Stimulated activated CD8-positive, alpha-beta memory T cell treated with anti-CD3 and anti-CD28 coated beads, Interleukin-12 subunit alpha, Interleukin-12 subunit beta, amount 100 ng/mL, for 24 hours (primary cell): ENCODE data around the gene WASL.
"Not testable (repeated sequence)": the region's sequence is repeated elsewhere in the genome, so short reads cannot be mapped to it uniquely, and the experiment has no call there.

Source experiments
- DNase-seq: peaks from one replicate; pipeline ENCODE4 v3.0.0-alpha.2; 2020; ENCODE audit errors: extremely low read depth

Gene WASL

GRCh38 chr7:123769371-123769770 is 20.6 kb upstream of the WASL start:
- no peak for DNase-seq

GRCh38 chr7:123768493-123768892 is 19.7 kb upstream of the WASL start:
- DNase-seq = no peak

- no peak for DNase-seq
These were observed 14.4 kb upstream of the WASL start for GRCh38 chr7:123763191-123763661.

GRCh38 chr7:123761729-123762128 is 12.9 kb upstream of the WASL start:
- DNase-seq = no peak

GRCh38 chr7:123757095-123757494 is 8.3 kb upstream of the WASL start:
- no peak for DNase-seq

GRCh38 chr7:123755338-123755737 is 6.5 kb upstream of the WASL start:
- no peak for DNase-seq

- no peak for DNase-seq
These were observed 5.6 kb upstream of the WASL start for GRCh38 chr7:123754271-123754871.

GRCh38 chr7:123752534-123752933 is 3.7 kb upstream of the WASL start:
- no peak for DNase-seq

- DNase-seq = no peak
These were observed 3.0 kb upstream of the WASL start for GRCh38 chr7:123751821-123752220.

GRCh38 chr7:123750389-123751230 is 1.8 kb upstream of the WASL start:
- DNase-seq = no peak

GRCh38 chr7:123749537-123749857 is 694 bp upstream of the WASL start:
- no peak for DNase-seq

GRCh38 chr7:123748171-123748733 is 551 bp downstream of the WASL start:
- DNase-seq = no peak

- no peak for DNase-seq
These were observed 1.1 kb downstream of the WASL start for GRCh38 chr7:123747620-123748141.

- DNase-seq = no peak
These were observed 1.8 kb downstream of the WASL start for GRCh38 chr7:123746931-123747488.

GRCh38 chr7:123746055-123746454 is 2.7 kb downstream of the WASL start:
- DNase-seq = no peak

- DNase-seq = no peak
These were observed 3.4 kb downstream of the WASL start for GRCh38 chr7:123745437-123745836.

- no peak for DNase-seq
These were observed 4.4 kb downstream of the WASL start for GRCh38 chr7:123744416-123744815.

GRCh38 chr7:123741940-123742339 is 6.9 kb downstream of the WASL start:
- DNase-seq = no peak

GRCh38 chr7:123738808-123739207 is 10.0 kb downstream of the WASL start:
- DNase-seq = no peak

- no peak for DNase-seq
These were observed 10.4 kb downstream of the WASL start for GRCh38 chr7:123738356-123738755.

GRCh38 chr7:123737168-123737674 is 11.6 kb downstream of the WASL start:
- not testable (repeated sequence) for DNase-seq

GRCh38 chr7:123735539-123735938 is 13.3 kb downstream of the WASL start:
- no peak for DNase-seq
